Stimulated activated CD8-positive, alpha-beta memory T cell treated with anti-CD3 and anti-CD28 coated beads, Interleukin-2, amount 100 ng/mL, for 1 hour (primary cell): ENCODE data around the gene SERGEF.
"Not testable (repeated sequence)": the region's sequence is repeated elsewhere in the genome, so short reads cannot be mapped to it uniquely, and the experiment has no call there.

Experiments
- DNase-seq, 2 donors: peaks; one replicate each; pipeline ENCODE4 v3.0.0-alpha.2; 2020; ENCODE audit warnings: low read depth in 2 of 2

Gene SERGEF

GRCh38 chr11:17907046-17907445 is 105.8 kb downstream of the SERGEF start:
- DNase-seq: no peak

GRCh38 chr11:17906436-17906835 is 106.4 kb downstream of the SERGEF start:
- no peak for DNase-seq

- no peak for DNase-seq
Observed at GRCh38 chr11:17905477-17905876, 107.4 kb downstream of the SERGEF start.

- no peak for DNase-seq
Observed at GRCh38 chr11:17901481-17901880, 111.4 kb downstream of the SERGEF start.

- DNase-seq: no peak
Observed at GRCh38 chr11:17898782-17899181, 114.1 kb downstream of the SERGEF start.

- no peak for DNase-seq
Observed at GRCh38 chr11:17898071-17898470, 114.8 kb downstream of the SERGEF start.

GRCh38 chr11:17897495-17897894 is 115.4 kb downstream of the SERGEF start:
- DNase-seq: no peak

- DNase-seq: not testable (repeated sequence)
Observed at GRCh38 chr11:17896496-17897151, 116.2 kb downstream of the SERGEF start.

- no peak for DNase-seq
Observed at GRCh38 chr11:17894929-17895658, 117.8 kb downstream of the SERGEF start.

GRCh38 chr11:17892409-17892808 is 120.4 kb downstream of the SERGEF start:
- no peak for DNase-seq

GRCh38 chr11:17890325-17890724 is 122.5 kb downstream of the SERGEF start:
- no peak for DNase-seq

GRCh38 chr11:17887779-17888178 is 125.1 kb downstream of the SERGEF start:
- no peak for DNase-seq

GRCh38 chr11:17883946-17884345 is 128.9 kb downstream of the SERGEF start:
- DNase-seq: no peak

- DNase-seq: no peak
Observed at GRCh38 chr11:17883057-17883456, 129.8 kb downstream of the SERGEF start.

- no peak for DNase-seq
Observed at GRCh38 chr11:17878743-17879142, 134.1 kb downstream of the SERGEF start.

- no peak for DNase-seq
Observed at GRCh38 chr11:17877886-17878285, 135.0 kb downstream of the SERGEF start.

GRCh38 chr11:17876827-17877226 is 136.0 kb downstream of the SERGEF start:
- DNase-seq: no peak

GRCh38 chr11:17875891-17876290 is 137.0 kb downstream of the SERGEF start:
- DNase-seq: no peak

GRCh38 chr11:17873586-17873985 is 139.3 kb downstream of the SERGEF start:
- no peak for DNase-seq

- not testable (repeated sequence) for DNase-seq
Observed at GRCh38 chr11:17868398-17868797, 144.4 kb downstream of the SERGEF start.

GRCh38 chr11:17867341-17867740 is 145.5 kb downstream of the SERGEF start:
- no peak for DNase-seq

GRCh38 chr11:17865765-17866428 is 146.9 kb downstream of the SERGEF start:
- no peak for DNase-seq

GRCh38 chr11:17864478-17864941 is 148.3 kb downstream of the SERGEF start:
- DNase-seq: no peak
